ENCODE data around the gene DAPK2.

The DAPK2 gene

GRCh38 chr15:63970621-63971426 is 75.5 kb downstream of the DAPK2 start:
- no peak for TF ChIP-seq FOXM1 (IDR thresholded peaks at IDR 0.05; ENCODE audit: borderline replicate concordance, low read depth)
- no peak for TF ChIP-seq RAD21 (IDR thresholded peaks at IDR 0.05; ENCODE audit: low read depth)
- no peak for TF ChIP-seq TAF1 (IDR thresholded peaks at IDR 0.05; ENCODE audit: low read depth)
- no peak for TF ChIP-seq NFIC (IDR thresholded peaks at IDR 0.05)
- TF ChIP-seq EGR1 (IDR thresholded peaks at IDR 0.05): no peak
- no peak for TF ChIP-seq CEBPB (IDR thresholded peaks at IDR 0.05)
- TF ChIP-seq, protein P1, sequence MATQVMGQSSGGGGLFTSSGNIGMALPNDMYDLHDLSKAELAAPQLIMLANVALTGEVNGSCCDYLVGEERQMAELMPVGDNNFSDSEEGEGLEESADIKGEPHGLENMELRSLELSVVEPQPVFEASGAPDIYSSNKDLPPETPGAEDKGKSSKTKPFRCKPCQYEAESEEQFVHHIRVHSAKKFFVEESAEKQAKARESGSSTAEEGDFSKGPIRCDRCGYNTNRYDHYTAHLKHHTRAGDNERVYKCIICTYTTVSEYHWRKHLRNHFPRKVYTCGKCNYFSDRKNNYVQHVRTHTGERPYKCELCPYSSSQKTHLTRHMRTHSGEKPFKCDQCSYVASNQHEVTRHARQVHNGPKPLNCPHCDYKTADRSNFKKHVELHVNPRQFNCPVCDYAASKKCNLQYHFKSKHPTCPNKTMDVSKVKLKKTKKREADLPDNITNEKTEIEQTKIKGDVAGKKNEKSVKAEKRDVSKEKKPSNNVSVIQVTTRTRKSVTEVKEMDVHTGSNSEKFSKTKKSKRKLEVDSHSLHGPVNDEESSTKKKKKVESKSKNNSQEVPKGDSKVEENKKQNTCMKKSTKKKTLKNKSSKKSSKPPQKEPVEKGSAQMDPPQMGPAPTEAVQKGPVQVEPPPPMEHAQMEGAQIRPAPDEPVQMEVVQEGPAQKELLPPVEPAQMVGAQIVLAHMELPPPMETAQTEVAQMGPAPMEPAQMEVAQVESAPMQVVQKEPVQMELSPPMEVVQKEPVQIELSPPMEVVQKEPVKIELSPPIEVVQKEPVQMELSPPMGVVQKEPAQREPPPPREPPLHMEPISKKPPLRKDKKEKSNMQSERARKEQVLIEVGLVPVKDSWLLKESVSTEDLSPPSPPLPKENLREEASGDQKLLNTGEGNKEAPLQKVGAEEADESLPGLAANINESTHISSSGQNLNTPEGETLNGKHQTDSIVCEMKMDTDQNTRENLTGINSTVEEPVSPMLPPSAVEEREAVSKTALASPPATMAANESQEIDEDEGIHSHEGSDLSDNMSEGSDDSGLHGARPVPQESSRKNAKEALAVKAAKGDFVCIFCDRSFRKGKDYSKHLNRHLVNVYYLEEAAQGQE (IDR thresholded peaks at IDR 0.05; ENCODE audit: low read depth): no peak
- TF ChIP-seq, protein P2, sequence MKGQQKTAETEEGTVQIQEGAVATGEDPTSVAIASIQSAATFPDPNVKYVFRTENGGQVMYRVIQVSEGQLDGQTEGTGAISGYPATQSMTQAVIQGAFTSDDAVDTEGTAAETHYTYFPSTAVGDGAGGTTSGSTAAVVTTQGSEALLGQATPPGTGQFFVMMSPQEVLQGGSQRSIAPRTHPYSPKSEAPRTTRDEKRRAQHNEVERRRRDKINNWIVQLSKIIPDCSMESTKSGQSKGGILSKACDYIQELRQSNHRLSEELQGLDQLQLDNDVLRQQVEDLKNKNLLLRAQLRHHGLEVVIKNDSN (IDR thresholded peaks at IDR 0.05): no peak
- TF ChIP-seq EP300 (IDR thresholded peaks at IDR 0.05; ENCODE audit: borderline replicate concordance): no peak
- no peak for TF ChIP-seq ZBTB7A (IDR thresholded peaks at IDR 0.05; ENCODE audit: low read depth)
- no peak for TF ChIP-seq TCF12 (IDR thresholded peaks at IDR 0.05; ENCODE audit: low read depth)
- TF ChIP-seq TEAD4 (IDR thresholded peaks at IDR 0.05): no peak
- TF ChIP-seq, protein P3, sequence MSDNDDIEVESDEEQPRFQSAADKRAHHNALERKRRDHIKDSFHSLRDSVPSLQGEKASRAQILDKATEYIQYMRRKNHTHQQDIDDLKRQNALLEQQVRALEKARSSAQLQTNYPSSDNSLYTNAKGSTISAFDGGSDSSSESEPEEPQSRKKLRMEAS (IDR thresholded peaks at IDR 0.05): no peak
- TF ChIP-seq CREB1 (IDR thresholded peaks at IDR 0.05; ENCODE audit: low read depth): no peak

- TF ChIP-seq TCF12 (IDR thresholded peaks at IDR 0.05; ENCODE audit: low read depth) (no peak), EGR1 (IDR thresholded peaks at IDR 0.05) (no peak), NFIC (IDR thresholded peaks at IDR 0.05) (no peak), TEAD4 (IDR thresholded peaks at IDR 0.05) (no peak), FOXM1 (IDR thresholded peaks at IDR 0.05; ENCODE audit: borderline replicate concordance, low read depth) (no peak), ZBTB7A (IDR thresholded peaks at IDR 0.05; ENCODE audit: low read depth) (no peak), CEBPB (IDR thresholded peaks at IDR 0.05) (no peak), YY1 (IDR thresholded peaks at IDR 0.05; ENCODE audit: low read depth) (no peak), EP300 (IDR thresholded peaks at IDR 0.05; ENCODE audit: borderline replicate concordance) (no peak), RAD21 (IDR thresholded peaks at IDR 0.05; ENCODE audit: low read depth) (no peak), CREB1 (IDR thresholded peaks at IDR 0.05; ENCODE audit: low read depth) (no peak), TAF1 (IDR thresholded peaks at IDR 0.05; ENCODE audit: low read depth) (no peak)
- TF ChIP-seq, protein P1 (IDR thresholded peaks at IDR 0.05; ENCODE audit: low read depth): no peak
- TF ChIP-seq, protein P2 (IDR thresholded peaks at IDR 0.05): no peak
- TF ChIP-seq, protein P3 (IDR thresholded peaks at IDR 0.05): no peak
Measured at GRCh38 chr15:63969652-63970421, 76.4 kb downstream of the DAPK2 start.

DNA sequence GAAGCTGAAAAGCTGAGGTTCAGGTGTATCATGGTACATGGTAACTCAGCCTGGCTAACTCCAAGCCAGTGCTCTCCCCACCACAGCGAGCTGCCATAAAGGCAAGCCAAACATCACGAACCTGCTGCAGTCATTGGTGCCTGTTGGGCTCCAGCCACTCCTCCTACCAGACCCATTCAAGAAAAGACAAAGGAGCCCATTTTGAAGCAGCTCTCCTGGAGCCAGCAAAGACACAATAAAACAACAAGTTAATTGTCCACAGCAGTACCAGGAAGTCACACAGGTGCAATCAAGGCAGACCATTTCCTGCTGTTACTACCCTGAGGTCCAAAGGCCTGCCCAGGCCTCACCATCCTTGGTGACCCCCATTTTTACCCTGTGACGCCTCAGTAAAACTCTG is 77.6 kb downstream of the DAPK2 start:
- TF ChIP-seq EGR1 (IDR thresholded peaks at IDR 0.05): no peak

DNA sequence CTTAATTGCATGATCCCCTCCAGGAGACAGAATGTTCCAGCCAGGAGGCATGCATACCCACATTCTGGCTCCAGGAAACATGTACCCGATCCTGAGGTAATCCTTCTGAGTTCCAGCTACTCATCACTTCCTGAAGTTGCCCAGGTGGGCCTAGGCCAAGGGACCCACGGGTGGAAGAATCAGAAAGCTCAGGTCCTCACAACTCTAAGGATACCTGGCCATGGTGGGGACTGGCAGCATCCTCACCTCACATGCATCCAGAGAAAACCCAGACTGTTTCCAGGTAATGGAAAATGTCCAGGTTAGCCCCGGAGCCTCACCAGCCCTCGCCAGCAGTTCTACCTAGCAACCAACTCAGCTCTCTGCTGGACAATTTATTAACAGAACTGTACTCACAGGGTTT is 78.2 kb downstream of the DAPK2 start:
- TF ChIP-seq, protein P3 (IDR thresholded peaks at IDR 0.05): no peak
- TF ChIP-seq TCF12 (IDR thresholded peaks at IDR 0.05; ENCODE audit: low read depth) (no peak), CEBPB (IDR thresholded peaks at IDR 0.05) (no peak)

GRCh38 chr15:63967616-63968015 is 78.7 kb downstream of the DAPK2 start:
- TF ChIP-seq EP300 (IDR thresholded peaks at IDR 0.05; ENCODE audit: borderline replicate concordance) (no peak), CREB1 (IDR thresholded peaks at IDR 0.05; ENCODE audit: low read depth) (no peak), ZBTB7A (IDR thresholded peaks at IDR 0.05; ENCODE audit: low read depth) (no peak), TAF1 (IDR thresholded peaks at IDR 0.05; ENCODE audit: low read depth) (no peak), RAD21 (IDR thresholded peaks at IDR 0.05; ENCODE audit: low read depth) (no peak), TCF12 (IDR thresholded peaks at IDR 0.05; ENCODE audit: low read depth) (no peak), EGR1 (IDR thresholded peaks at IDR 0.05) (no peak), NFIC (IDR thresholded peaks at IDR 0.05) (no peak), CEBPB (IDR thresholded peaks at IDR 0.05) (no peak)
- TF ChIP-seq, protein P1 (IDR thresholded peaks at IDR 0.05; ENCODE audit: low read depth): no peak
- TF ChIP-seq, protein P2 (IDR thresholded peaks at IDR 0.05): no peak

All from Ishikawa (cell line).